ENCODE data around the gene CD99L2. TPM values are rescaled to one million over a fixed set of nuclear protein-coding genes. Genes with fewer than 3 reads are reported as not detected.

Gene CD99L2
- total and polyA plus RNA-seq, 8 donors: 35.0 to 45.6 (median 41.0) TPM

DNA sequence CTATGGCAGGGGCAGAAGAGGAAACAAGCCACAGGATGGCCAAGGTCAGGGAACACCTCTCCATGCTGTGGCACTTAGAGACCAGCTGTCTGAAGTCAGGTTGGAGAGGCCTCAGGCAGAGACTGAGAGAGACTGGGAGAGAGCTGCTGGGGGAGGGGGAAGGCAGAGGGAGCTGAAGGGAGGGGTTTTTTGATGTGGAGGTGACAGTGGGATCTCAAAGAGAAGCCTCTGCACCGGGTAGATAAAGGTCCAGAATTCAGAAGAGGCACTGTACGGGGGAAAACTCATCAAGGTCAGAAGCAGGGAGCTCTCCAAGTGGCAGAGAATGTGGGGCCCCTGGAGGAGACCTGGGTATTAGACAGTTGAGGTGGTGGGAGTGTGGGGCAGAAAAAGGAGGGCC, 43.1 kb upstream of the CD99L2 start:
- Histone ChIP-seq H3K4me3 (no peak overlapping the region), H3K27ac (no peak overlapping the region), H3K9me3 (no peaks in the 10 kb centered on the region), H3K27me3 (no peaks in the 10 kb centered on the region), H3K36me3 (no peaks in the 10 kb centered on the region), H3K4me1 (no peaks in the 10 kb centered on the region)
- no peak for ATAC-seq
- DNase-seq: no peak
- no peak for TF ChIP-seq CTCF (IDR thresholded peaks at IDR 0.05)
- intact Hi-C loops (cut with DNase I): no loop called here

DNA sequence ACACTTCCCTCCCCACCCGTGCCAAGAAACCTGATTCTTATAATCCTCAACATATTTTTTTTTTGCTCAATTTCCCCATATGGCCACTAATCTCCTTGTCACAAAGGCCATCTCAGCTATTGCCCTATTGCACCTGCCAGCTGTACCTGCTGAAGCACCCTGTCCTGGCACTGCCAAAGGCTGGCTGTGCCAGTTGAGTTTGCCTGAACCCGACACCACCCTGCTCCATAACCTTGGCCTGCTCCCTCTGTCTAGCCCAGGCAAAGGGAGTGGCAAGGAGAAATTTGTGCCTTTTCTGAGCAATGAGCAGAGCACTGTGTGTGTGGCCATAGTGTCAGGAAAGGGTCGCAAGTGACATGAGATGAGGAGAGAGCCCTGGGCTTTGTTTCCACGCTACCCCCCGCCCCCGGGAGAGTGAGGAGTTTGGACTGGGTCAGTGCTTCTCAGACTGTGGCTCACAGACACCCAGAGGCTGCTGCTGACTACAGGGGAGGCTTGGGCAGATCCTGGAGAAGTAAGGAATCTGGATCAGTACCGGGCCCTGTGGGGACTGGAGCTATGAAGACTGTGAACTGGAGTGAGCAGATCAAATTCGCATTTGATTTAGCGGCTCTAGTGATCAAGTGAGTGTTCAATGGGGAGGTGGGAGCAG, 42.5 kb upstream of the CD99L2 start:
- H3K9me3 ChIP-seq: no peaks in the 10 kb centered on the region
- no peak for TF ChIP-seq CTCF (IDR thresholded peaks at IDR 0.05)
- DNase-seq (no peak), ATAC-seq (no peak)
- intact Hi-C loops (cut with DNase I): no loop called here
- no peaks in the 10 kb centered on the region for H3K36me3 ChIP-seq
- no peak overlapping the region for H3K4me3 ChIP-seq
- H3K4me1 ChIP-seq: no peaks in the 10 kb centered on the region
- H3K27ac ChIP-seq: no peak overlapping the region
- H3K27me3 ChIP-seq: no peaks in the 10 kb centered on the region

DNA sequence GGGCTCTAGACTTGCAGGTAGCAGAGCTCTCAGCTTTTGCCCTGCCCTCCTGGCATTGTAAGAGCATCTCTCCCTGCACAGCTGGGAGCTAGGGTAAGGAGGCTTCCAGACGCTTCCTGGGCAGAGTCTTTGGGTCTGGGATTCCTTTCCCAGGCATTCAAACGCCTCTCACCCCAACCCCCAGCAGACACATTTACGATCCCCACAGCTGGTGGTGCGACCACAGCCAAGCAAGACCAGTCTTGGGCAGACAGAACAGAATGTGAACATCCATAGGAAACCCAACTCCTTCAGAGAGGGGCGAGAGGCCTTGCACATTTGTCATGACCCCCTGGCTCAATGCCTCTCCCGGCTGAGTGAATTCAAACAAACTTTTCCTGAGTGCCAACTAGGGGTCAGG, 38.1 kb upstream of the CD99L2 start:
- no peak overlapping the region for H3K4me3 ChIP-seq
- TF ChIP-seq CTCF (IDR thresholded peaks at IDR 0.05): no peak
- H3K27me3 ChIP-seq: no peaks in the 10 kb centered on the region
- ATAC-seq (no peak), DNase-seq (no peak)
- H3K27ac ChIP-seq: no peak overlapping the region
- no peaks in the 10 kb centered on the region for H3K4me1 ChIP-seq
- intact Hi-C loops (cut with DNase I): no loop called here
- no peaks in the 10 kb centered on the region for H3K9me3 ChIP-seq
- H3K36me3 ChIP-seq: no peaks in the 10 kb centered on the region

GRCh38 chrX:150935467-150935866, 37.0 kb upstream of the CD99L2 start:
- Histone ChIP-seq H3K36me3 (no peaks in the 10 kb centered on the region), H3K27me3 (no peaks in the 10 kb centered on the region), H3K4me3 (no peak overlapping the region), H3K4me1 (no peaks in the 10 kb centered on the region), H3K27ac (no peak overlapping the region), H3K9me3 (no peaks in the 10 kb centered on the region)
- DNase-seq (no peak), ATAC-seq (no peak)
- TF ChIP-seq CTCF (IDR thresholded peaks at IDR 0.05): no peak
- intact Hi-C loops (cut with DNase I): no loop called here

- TF ChIP-seq CTCF (IDR thresholded peaks at IDR 0.05): no peak
- Histone ChIP-seq H3K36me3 (no peaks in the 10 kb centered on the region), H3K27me3 (no peaks in the 10 kb centered on the region), H3K4me1 (no peaks in the 10 kb centered on the region), H3K27ac (no peak overlapping the region), H3K4me3 (no peak overlapping the region), H3K9me3 (no peaks in the 10 kb centered on the region)
- DNase-seq (no peak), ATAC-seq (no peak)
- intact Hi-C loops (cut with DNase I): no loop called here
These were observed 36.0 kb upstream of the CD99L2 start for GRCh38 chrX:150934453-150934852.

Measured in left lung (tissue), 10 donors.